ENCODE results near the gene KMT2B. TPM values are rescaled to one million over a fixed set of nuclear protein-coding genes. Genes with fewer than 3 reads are reported as not detected.

The KMT2B gene
- total RNA-seq, 3 donors from 2014 or later: 64.1 to 74.8 (median 74.5) TPM

- H3K4me1 Mint-ChIP-seq (ENCODE audit: low read depth): peaks cover 19% of the 10 kb centered on the region
- H3K27me3 Mint-ChIP-seq (ENCODE audit: low read depth): no peaks in the 10 kb centered on the region
- H3K4me3 Mint-ChIP-seq: peak overlapping the region; percentile 59
- H3K9me3 Mint-ChIP-seq: no peaks in the 10 kb centered on the region
- ATAC-seq (no peak), DNase-seq (no peak)
- no peaks in the 10 kb centered on the region for H3K36me3 Mint-ChIP-seq (ENCODE audit: insufficient read depth)
These were observed 58.4 kb downstream of the KMT2B start for GRCh38 chr19:35776102-35776788.

DNA sequence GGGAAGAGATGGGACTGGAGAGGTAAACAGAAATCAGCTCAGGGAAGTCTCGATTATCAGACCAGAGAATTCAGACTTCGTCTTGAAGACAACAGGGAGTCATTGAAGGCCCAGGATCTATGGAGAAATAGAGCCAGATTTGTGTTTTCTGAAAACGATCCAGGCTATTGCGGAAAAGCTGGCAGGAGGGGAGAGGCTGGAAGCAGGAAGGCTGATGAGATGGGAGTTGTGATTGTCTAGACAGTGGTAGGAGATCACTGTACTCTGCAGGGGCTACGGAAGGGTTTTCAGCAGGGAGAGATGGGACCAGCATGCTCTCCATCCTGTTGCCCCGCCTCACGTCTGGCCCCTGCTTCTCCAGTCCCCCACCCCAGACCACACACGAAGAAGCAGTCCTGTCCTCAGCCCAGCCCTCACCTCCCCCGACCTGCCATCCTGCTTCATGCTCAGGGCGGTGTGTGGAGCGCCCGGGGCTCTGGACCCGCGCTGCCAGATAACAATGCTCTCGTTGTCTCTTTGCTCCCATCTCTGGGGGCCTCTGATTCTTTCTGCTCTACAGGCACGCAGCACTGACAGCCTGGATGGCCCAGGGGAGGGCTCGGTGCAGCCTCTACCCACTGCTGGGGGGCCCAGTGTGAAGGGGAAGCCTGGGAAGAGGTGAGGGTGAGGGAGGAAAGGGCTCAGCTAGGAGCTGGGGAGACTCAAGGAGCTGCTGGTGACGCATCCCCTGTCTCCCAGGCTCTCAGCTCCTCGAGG lies 59.5 kb downstream of the KMT2B start:
- H3K4me3 Mint-ChIP-seq: peak overlapping the region; percentile 59
- peaks cover 19% of the 10 kb centered on the region for H3K4me1 Mint-ChIP-seq (ENCODE audit: low read depth)
- peaks cover 4% of the 10 kb centered on the region for H3K36me3 Mint-ChIP-seq (ENCODE audit: insufficient read depth)
- no peaks in the 10 kb centered on the region for H3K27me3 Mint-ChIP-seq (ENCODE audit: low read depth)
- no peak for DNase-seq
- H3K9me3 Mint-ChIP-seq: no peaks in the 10 kb centered on the region
- ATAC-seq: no peak

DNA sequence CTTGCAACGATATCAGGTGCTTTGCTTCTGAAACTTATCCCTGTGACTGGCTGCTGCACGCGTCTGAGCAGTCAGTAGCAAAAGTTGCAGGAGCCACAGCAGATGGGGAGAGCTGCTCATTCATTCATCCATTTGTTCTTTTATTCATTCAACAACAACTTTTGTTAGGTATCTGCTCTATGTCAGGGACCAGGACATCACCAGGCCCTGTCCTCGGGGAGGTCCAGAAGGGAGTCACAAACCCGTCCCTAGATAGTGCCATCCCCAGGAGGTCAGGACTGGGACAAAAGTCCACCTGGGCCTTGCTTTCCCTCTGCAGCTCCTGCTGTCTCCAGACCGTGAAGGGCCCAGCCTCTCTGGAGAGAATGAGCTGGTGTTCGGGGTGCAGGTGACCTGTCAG lies 60.2 kb downstream of the KMT2B start:
- H3K36me3 Mint-ChIP-seq (ENCODE audit: insufficient read depth): peaks cover 7% of the 10 kb centered on the region
- no peaks in the 10 kb centered on the region for H3K27me3 Mint-ChIP-seq (ENCODE audit: low read depth)
- H3K9me3 Mint-ChIP-seq: no peaks in the 10 kb centered on the region

GRCh38 chr19:35779033-35779432 lies 61.2 kb downstream of the KMT2B start:
- Mint-ChIP-seq H3K9me3 (no peaks in the 10 kb centered on the region), H3K27me3 (ENCODE audit: low read depth) (no peaks in the 10 kb centered on the region), H3K4me3 (no peak overlapping the region), H3K36me3 (ENCODE audit: insufficient read depth) (peaks cover 11% of the 10 kb centered on the region), H3K4me1 (ENCODE audit: low read depth) (peaks cover 19% of the 10 kb centered on the region)
- no peak for DNase-seq
- no peak for ATAC-seq

More for the DNA sequence above, 60.2 kb downstream of the KMT2B start:
- no peak for DNase-seq
- no peak for ATAC-seq
- Mint-ChIP-seq H3K4me3 (no peak overlapping the region), H3K4me1 (ENCODE audit: low read depth) (peaks cover 19% of the 10 kb centered on the region)

DNA sequence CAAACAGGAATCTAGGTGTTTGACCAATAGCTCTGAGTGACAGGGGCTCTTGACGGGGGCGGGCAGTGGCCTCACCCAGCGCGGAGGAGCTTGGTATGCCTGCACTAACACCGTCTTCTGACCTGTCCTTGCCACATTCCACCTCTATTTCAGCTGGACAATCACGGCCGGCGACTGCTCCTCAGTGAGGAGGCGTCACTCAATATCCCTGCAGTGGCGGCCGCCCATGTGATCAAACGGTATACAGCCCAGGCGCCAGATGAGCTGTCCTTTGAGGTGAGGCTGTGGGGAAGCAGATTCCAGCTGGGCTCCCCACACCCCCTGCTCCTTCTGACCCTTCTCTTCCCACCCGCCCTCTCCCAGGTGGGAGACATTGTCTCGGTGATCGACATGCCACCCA lies 62.3 kb downstream of the KMT2B start:
- no peaks in the 10 kb centered on the region for H3K27me3 Mint-ChIP-seq (ENCODE audit: low read depth)
- H3K9me3 Mint-ChIP-seq: no peaks in the 10 kb centered on the region
- H3K4me3 Mint-ChIP-seq: no peak overlapping the region
- ATAC-seq (no peak), DNase-seq (no peak)
- peaks cover 11% of the 10 kb centered on the region for H3K36me3 Mint-ChIP-seq (ENCODE audit: insufficient read depth)
- H3K4me1 Mint-ChIP-seq (ENCODE audit: low read depth): peaks cover 11% of the 10 kb centered on the region

DNA sequence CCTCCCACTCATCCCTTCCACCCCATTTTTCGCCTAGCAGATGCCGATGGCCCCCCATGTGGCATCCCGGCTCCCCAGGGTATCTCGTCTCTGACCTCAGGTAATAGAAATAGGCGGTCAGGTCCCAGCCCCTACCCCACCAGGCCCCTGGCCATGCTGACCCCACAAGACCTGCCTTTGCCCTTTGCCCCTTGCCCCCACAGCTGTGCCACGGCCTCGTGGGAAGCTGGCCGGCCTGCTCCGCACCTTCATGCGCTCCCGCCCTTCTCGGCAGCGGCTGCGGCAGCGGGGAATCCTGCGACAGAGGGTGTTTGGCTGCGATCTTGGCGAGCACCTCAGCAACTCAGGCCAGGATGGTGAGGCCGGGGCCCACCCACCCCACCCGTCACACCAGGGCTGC lies 62.9 kb downstream of the KMT2B start:
- no peak overlapping the region for H3K4me3 Mint-ChIP-seq
- H3K36me3 Mint-ChIP-seq (ENCODE audit: insufficient read depth): peaks cover 11% of the 10 kb centered on the region
- H3K27me3 Mint-ChIP-seq (ENCODE audit: low read depth): no peaks in the 10 kb centered on the region
- no peak for ATAC-seq
- H3K9me3 Mint-ChIP-seq: no peaks in the 10 kb centered on the region
- DNase-seq: no peak
- H3K4me1 Mint-ChIP-seq (ENCODE audit: low read depth): peaks cover 10% of the 10 kb centered on the region

- peaks cover 3% of the 10 kb centered on the region for H3K4me1 Mint-ChIP-seq (ENCODE audit: low read depth)
- no peaks in the 10 kb centered on the region for H3K27me3 Mint-ChIP-seq (ENCODE audit: low read depth)
- H3K36me3 Mint-ChIP-seq (ENCODE audit: insufficient read depth): peaks cover 11% of the 10 kb centered on the region
- no peak overlapping the region for H3K4me3 Mint-ChIP-seq
- DNase-seq (no peak), ATAC-seq (no peak)
- no peaks in the 10 kb centered on the region for H3K9me3 Mint-ChIP-seq
These were observed 63.8 kb downstream of the KMT2B start for GRCh38 chr19:35781650-35782049.

DNA sequence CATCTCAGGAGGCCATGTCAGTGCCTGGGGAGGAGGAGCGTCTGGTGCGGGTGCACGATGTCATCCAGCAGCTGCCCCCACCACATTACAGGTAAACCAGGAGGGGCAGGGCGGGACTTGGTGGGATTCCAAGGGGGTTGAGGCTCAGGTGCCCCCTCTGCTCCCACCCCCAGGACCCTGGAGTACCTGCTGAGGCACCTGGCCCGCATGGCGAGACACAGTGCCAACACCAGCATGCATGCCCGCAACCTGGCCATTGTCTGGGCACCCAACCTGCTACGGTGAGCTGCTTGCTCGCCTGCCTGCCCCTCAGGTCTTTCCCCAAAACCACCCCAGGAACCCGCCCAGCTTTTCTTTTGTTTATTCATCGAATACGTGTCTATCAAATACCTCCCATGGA lies 64.8 kb downstream of the KMT2B start:
- H3K9me3 Mint-ChIP-seq: no peaks in the 10 kb centered on the region
- no peaks in the 10 kb centered on the region for H3K27me3 Mint-ChIP-seq (ENCODE audit: low read depth)
- H3K36me3 Mint-ChIP-seq (ENCODE audit: insufficient read depth): peaks cover 11% of the 10 kb centered on the region
- ATAC-seq (no peak), DNase-seq (no peak)
- H3K4me1 Mint-ChIP-seq (ENCODE audit: low read depth): no peaks in the 10 kb centered on the region
- H3K4me3 Mint-ChIP-seq: no peak overlapping the region

GRCh38 chr19:35783469-35784434 lies 65.9 kb downstream of the KMT2B start:
- peaks cover 11% of the 10 kb centered on the region for H3K36me3 Mint-ChIP-seq (ENCODE audit: insufficient read depth)
- no peaks in the 10 kb centered on the region for H3K27me3 Mint-ChIP-seq (ENCODE audit: low read depth)
- ATAC-seq (no peak), DNase-seq (no peak)
- no peaks in the 10 kb centered on the region for H3K4me1 Mint-ChIP-seq (ENCODE audit: low read depth)
- H3K4me3 Mint-ChIP-seq: no peak overlapping the region
- H3K9me3 Mint-ChIP-seq: no peaks in the 10 kb centered on the region

DNA sequence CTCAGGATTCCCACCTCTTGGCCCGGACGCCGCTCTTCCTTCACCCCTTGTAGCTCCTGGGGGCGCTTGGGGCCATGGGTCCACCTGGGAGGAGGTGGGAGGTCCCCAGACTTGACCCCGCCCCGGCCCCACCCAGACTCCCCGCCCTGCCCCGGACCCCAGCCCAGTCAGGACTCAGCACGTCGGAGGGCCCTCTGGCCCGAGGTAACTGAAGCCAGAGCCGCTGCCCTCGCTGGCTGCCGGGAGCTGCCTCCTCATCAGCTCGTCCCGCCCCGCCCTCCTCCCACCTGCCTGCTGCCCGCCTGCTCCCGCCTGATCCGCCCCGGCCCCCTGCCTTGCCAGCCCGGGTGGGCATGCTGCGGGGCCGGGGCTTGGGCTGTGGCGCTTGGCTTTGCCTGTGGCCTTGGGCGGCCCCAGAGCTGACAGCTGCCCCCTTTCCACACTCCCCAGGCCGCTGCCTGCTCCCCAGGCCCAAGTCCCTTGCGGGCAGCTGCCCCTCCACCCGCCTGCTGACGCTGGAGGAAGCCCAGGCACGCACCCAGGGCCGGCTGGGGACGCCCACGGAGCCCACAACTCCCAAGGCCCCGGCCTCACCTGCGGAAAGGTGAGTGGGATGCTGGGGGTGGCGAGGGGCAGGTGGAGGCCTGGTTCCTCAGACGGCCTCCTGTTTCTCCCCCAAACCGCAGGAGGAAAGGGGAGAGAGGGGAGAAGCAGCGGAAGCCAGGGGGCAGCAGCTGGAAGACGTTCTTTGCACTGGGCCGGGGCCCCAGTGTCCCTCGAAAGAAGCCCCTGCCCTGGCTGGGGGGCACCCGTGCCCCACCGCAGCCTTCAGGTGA lies 66.9 kb downstream of the KMT2B start:
- H3K27me3 Mint-ChIP-seq (ENCODE audit: low read depth): no peaks in the 10 kb centered on the region
- DNase-seq: no peak
- ATAC-seq: no peak
- peaks cover 11% of the 10 kb centered on the region for H3K36me3 Mint-ChIP-seq (ENCODE audit: insufficient read depth)
- H3K9me3 Mint-ChIP-seq: no peaks in the 10 kb centered on the region
- no peaks in the 10 kb centered on the region for H3K4me1 Mint-ChIP-seq (ENCODE audit: low read depth)
- no peak overlapping the region for H3K4me3 Mint-ChIP-seq

DNA sequence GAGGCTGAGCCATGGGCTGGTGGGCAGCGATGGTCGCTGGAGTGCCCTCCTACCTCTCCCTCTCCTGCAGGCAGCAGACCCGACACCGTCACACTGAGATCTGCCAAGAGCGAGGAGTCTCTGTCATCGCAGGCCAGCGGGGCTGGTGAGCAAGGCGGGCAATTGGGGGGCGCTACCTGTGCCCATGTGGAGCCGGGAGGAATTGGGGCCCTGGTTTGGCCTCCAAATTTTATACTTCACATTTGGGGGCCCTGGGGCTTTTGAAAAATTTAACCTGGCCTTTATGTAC lies 67.5 kb downstream of the KMT2B start:
- Mint-ChIP-seq H3K4me1 (ENCODE audit: low read depth) (no peaks in the 10 kb centered on the region), H3K36me3 (ENCODE audit: insufficient read depth) (peaks cover 11% of the 10 kb centered on the region), H3K27me3 (ENCODE audit: low read depth) (no peaks in the 10 kb centered on the region), H3K9me3 (no peaks in the 10 kb centered on the region), H3K4me3 (no peak overlapping the region)
- DNase-seq: no peak
- ATAC-seq: no peak

- H3K27me3 Mint-ChIP-seq (ENCODE audit: low read depth): no peaks in the 10 kb centered on the region
- no peaks in the 10 kb centered on the region for H3K9me3 Mint-ChIP-seq
- H3K4me1 Mint-ChIP-seq (ENCODE audit: low read depth): no peaks in the 10 kb centered on the region
- peaks cover 10% of the 10 kb centered on the region for H3K36me3 Mint-ChIP-seq (ENCODE audit: insufficient read depth)
- ATAC-seq (no peak), DNase-seq (no peak)
- H3K4me3 Mint-ChIP-seq: no peak overlapping the region
These were observed 68.7 kb downstream of the KMT2B start for GRCh38 chr19:35786299-35787160.

- Mint-ChIP-seq H3K9me3 (no peaks in the 10 kb centered on the region), H3K36me3 (ENCODE audit: insufficient read depth) (peaks cover 7% of the 10 kb centered on the region), H3K4me3 (no peak overlapping the region), H3K27me3 (ENCODE audit: low read depth) (no peaks in the 10 kb centered on the region), H3K4me1 (ENCODE audit: low read depth) (no peaks in the 10 kb centered on the region)
- ATAC-seq: no peak
- no peak for DNase-seq
These were observed 69.5 kb downstream of the KMT2B start for GRCh38 chr19:35787227-35787799.

All from activated T-cell treated with anti-CD3 and anti-CD28 coated beads, Interleukin-2, amount 50 U/mL, for 4 hours (primary cell).